Kasumi-1 (cell line): Measurements from ENCODE around the gene NAA16.
"Not testable (repeated sequence)": the region's sequence is repeated elsewhere in the genome, so short reads cannot be mapped to it uniquely, and the experiment has no call there.

ENCODE experiments used
- DNase-seq, 2 experiments: peaks; one replicate each; lab custom pipeline; 2025; lab: John Stamatoyannopoulos, UW

The NAA16 gene

DNA sequence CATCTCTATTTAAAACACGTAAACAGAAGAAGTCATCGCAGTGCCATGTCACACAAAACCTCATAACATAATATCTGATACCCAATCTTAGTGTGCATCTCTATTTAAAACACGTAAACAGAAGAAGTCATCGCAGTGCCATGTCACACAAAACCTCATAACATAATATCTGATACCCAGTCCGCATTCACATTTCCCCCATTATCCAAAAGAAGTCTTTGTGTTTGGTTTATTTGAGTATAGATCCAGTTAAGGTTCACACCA is 45.2 kb downstream of the NAA16 start:
- not testable (repeated sequence) for DNase-seq

DNA sequence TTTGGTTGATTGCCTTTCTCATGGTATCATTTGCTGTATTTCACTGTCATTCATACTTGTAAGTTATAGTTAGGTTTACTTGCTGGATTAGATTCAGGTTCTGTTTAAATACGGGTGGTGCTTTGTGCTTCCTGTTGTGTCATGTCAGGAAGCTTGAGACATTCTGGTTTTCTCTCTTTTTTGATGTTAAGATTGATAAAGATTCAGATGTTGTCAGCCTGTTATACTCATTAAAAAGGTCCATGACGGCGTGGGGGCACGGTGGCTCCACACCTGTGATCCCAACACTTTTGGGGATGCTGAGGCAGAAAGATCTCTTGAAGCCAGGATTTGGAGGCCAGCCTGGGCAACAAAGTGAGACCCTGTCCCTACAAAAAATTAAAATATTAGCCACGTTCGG is 45.7 kb downstream of the NAA16 start:
- peak; percentile 20 to 27 for DNase-seq

DNA sequence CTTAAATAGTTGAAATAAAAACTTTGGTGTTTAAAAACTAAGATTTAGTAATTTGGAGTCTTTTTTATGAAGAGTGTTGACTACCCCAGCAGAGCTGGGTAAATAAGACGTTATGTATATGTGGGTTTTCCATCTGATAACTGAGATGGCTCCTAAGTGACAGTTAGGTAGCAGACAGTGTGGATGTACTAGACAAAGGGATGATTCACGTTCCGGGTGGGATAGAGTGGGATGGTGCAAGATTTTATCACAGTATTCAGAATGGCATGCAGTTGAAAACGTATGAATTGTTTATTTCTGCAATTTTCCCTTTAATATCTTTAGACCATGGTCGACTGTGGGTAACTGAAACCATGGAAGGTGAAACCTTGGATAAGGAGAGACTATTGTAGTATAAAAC is 50.4 kb downstream of the NAA16 start:
- DNase-seq: no peak

DNA sequence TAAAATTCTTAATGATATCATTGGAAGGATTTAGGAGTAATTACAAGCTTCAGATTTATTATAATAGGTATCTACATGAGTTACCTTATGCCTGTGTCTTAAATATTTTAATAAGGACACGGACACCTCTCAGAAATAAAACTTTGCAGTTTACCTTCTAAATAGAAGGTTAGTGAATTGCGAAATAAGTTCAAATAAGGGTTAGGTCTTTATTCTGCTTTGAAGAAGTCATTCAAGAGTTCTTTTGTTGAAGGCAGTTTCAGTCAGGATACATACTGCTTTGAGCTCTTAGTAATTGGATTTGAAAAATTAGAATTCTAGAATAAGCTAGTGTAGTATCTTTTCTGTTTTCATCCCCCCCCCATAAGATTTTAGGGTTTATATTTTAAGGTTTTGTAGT is 53.0 kb downstream of the NAA16 start:
- DNase-seq: no peak

DNA sequence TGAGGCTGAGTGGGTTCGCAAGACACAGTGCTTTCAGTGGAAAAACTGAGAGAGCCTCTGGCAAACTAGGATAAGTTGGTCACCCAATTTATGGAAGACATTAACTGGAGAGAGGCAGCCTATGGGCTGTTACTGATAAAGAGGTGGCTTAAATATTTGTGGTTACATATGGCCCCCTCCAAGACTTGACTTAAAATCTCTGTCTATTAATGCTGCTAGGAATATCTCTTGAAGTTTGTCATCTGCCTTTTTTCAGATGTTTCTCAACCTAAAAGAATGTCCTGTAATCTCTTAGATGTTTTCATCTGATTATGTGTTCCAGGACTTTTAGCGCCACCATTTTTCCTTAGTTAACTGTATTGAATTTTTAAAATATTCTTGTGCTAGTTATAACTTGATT is 54.6 kb downstream of the NAA16 start:
- DNase-seq: no peak

DNA sequence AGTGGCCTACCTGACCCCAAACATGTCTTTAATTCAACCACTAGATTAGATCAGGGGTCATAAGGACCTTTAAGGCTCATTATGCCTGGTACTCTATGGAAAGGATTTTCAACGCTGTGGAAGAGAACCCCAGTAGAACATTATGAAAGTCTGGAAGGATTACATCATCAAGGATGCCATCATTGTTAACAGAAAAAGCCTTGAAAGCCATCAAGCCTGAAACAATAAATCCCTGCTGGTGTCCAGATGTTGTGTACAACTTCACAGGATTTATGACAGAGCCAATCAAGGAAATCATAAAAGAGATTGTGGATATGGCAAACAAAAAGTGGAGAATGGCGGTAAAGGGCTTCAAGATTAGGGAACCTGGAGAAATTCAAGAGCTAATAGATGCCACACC is 59.7 kb downstream of the NAA16 start:
- DNase-seq: no peak

DNA sequence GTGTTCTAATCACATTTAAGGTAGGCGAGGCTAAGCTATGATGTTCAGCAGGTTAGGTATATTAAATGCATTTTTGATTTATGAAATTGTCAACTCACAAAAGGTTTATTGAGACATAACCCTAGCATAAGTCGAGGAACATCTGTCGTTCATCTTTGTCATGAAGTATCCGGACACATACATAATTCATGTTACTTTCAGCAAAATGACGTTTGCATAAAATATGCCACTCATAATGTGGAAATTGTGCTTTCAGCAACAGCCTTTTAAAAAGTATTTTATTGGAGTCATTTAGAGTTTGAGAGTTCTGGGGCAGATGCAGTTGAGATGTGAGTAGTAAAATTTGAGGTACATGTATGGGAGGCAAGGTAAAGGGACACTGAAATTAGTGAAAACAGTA is 66.4 kb downstream of the NAA16 start:
- DNase-seq: no peak

DNA sequence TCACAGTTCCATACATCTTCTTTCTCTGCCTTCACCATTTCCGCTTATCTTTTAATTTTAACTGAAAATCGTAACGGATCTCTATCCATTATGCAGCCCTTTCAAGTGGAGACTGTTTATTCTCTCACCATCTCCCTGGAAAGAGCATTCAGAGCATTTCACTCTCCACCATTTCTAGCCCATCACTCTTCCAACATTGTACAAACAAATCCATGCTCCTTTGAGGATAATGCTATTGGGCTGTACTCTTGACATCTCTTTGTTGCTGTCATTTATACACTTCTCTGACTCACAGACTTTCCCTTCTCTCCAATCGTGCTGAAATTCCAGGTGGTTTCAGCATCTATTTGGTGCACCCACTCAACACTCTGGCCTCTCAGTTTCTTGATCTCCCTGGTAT is 71.4 kb downstream of the NAA16 start:
- no peak for DNase-seq

DNA sequence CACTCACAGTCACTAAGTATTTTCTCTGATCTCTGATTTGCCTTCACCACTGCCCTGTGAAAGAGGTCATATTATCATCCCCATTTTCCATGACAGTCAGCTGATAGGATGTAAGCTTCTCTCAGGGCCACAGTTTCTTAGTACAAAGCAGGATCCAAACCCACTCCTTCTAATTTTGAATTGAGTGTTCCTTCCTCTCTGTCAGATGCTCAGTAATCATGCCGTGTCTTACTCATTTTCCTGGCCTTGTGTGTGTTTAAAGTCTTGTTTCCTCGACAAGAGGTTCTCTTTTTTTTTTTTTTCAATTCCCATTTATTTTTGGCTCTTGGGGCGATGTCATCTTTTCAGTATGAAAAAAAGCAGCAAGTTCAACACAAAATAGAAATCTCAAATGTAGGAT is 72.3 kb downstream of the NAA16 start:
- peak in 1 of 2 experiments; percentile 30 for DNase-seq

DNA sequence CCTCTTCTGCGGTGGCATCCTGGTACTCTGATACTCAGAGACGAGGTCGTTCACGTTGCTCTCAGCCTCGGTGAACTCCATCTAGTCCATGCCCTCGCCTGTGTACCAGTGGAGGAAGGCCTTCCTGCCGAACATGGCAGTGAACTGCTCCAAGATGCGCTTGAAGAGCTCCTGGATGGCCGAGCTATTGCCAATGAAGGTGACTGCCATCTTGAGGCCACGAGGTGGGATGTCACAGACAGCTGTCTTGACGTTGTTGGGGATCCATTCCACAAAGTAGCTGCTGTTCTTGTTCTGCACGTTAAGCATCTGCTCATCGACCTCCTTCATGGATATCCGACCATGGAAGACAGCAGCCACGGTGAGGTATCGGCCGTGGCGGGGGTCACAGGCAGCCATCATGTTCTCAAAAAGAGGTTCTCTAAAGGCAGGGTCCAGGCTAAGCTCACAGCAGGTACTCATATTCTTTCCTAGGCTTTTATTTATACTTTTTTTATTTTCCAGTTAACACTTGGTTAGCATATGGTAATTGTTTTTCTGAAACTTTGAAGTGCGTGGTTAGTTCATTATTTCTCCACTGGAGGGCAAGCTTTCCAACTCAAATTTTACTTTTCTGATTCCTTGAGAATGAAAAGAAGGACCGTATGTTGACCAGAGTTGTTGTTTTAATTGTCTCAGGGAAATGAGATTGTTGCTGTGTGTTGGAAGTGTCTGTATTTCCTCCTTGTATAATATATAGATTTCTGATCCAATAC is 73.9 kb downstream of the NAA16 start:
- DNase-seq: peak; percentile 26 to 45

DNA sequence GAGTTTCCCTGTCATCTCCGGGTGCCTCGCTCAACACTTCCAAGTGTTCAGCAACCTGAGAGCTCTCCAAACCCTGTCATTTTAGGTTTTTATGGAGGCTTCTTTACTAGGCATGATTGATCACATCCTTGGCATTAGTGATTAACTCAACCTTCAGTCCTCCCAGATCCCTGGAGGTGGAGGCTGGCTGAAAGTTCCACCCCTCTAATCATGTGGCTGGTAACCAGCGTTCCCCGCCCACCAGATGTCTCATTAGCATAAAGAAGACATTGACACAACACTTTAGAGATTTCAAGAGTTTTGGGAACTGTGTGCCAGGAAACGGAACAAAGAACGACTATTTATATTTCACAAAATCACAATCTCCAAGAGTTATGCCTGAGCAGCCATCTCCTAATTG is 75.1 kb downstream of the NAA16 start:
- DNase-seq: no peak

DNA sequence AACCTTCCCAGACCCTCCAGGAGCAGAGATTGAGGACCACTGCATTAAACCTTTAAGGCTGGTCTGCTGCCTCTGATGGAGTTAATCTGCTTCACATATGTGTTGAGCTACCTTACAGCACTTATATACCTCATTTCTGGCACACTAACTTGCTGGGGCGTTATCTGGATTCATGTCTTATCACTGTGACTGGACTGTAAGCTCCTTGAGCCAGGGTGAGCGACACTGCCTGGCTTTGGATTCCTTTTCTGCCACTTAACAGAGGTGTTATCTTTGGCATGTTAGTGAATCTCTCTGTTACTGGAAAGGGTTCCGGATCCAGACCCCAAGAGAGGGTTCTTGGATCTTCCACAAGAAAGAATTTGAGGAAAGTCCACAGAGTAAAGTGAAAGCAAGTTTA is 76.5 kb downstream of the NAA16 start:
- DNase-seq: no peak

DNA sequence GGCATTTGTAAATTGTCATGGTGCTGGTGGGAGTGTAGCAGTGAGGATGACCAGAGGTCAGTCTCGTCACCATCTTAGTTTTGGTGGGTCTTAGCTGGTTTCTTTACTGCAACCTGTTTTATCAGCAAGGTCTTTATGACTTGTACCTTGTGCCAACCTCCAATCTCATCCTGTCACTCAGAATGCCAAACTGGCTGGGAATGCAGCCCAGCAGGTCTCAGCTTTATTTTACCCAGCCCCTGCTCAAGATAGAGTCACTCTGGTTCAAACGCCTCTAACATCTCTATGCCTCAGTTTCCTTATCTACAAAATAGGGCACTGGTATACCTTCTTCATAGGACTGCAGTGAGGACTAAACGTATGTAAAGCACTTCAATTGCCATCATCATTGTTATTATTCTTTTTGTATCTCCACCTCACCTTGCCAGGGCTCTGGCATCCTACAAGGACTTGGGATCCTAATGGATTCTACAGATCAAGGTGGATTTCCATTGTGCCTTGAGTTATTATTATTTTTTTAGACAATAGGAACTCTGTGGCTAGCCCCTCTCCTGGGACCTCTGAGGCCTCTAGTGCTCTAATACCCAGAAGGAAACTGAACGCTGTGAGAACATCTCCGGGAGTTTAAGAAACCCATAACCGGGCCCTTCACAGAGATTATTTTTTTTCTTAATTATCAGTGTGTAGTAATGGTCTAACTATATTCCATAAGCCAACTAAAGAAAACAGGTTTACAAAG is 77.2 kb downstream of the NAA16 start:
- no peak for DNase-seq

DNA sequence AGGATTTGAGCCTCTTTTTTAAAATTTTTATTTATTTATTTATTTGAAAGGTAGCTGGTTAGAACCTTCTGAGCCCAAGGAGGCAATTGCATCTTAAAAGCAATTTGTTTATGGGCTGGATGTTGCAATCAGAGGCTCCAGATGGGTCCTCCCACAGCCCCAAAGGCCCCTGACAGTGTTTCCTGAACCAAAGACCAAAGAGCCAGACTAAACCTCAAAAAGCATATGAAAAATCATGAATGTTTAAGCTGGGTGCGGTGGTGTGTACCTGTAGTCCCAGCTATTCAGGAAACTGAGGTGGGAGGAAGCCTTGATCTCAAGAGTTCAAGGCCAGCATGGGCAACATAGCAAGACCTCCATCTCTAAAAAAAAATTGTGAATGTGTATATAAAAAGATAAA is 78.5 kb downstream of the NAA16 start:
- DNase-seq: no peak

DNA sequence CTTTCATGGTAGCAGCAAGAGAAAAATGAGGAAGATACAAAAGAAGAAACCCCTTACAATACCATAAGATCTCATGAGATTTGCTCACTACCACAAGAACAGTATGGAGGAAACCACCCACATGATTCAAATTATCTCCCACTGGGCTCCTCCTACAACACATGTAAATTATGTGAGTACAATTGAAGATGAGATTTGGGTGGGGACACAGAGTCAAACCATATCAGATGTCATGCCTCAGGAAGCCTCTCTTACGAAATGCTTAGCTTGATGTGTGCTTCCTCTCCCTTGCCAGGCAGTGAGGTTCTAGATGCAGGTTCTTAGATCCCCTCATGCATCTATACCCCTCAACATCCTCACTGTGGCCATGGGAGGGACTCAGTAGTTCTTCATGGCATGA is 83.1 kb downstream of the NAA16 start:
- peak in 1 of 2 experiments; percentile 12 for DNase-seq

DNA sequence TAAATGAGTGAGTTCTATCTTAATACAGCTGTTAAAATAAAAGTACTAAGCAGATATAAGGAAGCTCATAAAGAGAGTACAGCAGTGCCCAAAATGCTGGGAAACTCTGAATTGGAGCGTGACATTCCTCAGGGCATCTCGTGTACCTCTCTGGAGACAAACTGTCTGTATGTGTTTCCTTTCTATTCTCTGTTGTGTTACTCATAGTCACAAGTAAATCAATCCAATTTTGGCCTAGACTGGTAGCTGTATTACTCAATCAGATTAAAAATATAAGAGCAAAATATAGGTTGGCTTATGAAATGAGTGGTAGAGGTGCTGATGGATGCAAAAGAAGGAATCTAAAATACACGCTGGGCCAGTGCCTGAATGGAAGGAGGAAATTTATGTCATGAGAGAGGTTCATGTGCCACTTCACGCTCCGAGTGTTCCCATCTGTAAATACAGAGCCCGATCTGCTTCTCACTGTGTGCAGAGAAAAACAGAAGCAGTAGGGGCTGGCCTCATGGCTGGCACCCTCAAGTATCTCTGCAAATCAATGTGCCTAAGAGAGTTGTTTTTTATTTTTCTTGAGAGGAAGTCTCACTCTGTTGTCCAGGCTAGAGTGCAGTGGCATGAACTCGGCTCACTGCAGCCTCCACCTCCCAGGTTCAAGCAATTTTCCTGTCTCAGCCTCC is 87.6 kb downstream of the NAA16 start:
- peak in 1 of 2 experiments; percentile 28 for DNase-seq

DNA sequence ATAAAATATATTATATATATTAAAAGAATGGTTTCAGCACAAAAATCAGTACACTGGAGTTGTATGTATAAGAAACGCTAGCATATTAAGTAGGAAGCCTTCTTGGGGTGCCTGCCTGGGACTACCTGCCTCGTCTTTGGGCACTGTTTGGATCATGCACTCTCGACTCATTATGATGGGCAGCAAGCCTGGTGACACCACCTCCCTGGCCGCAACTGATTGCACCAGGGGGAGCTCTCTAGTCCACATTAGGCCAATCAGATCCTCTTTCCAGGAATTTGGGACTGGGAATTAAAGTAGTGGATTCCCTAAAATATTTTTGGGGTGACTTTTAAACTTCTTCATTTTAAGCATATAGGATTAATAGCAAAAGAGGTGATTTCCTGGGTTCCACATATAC is 90.3 kb downstream of the NAA16 start:
- no peak for DNase-seq

DNA sequence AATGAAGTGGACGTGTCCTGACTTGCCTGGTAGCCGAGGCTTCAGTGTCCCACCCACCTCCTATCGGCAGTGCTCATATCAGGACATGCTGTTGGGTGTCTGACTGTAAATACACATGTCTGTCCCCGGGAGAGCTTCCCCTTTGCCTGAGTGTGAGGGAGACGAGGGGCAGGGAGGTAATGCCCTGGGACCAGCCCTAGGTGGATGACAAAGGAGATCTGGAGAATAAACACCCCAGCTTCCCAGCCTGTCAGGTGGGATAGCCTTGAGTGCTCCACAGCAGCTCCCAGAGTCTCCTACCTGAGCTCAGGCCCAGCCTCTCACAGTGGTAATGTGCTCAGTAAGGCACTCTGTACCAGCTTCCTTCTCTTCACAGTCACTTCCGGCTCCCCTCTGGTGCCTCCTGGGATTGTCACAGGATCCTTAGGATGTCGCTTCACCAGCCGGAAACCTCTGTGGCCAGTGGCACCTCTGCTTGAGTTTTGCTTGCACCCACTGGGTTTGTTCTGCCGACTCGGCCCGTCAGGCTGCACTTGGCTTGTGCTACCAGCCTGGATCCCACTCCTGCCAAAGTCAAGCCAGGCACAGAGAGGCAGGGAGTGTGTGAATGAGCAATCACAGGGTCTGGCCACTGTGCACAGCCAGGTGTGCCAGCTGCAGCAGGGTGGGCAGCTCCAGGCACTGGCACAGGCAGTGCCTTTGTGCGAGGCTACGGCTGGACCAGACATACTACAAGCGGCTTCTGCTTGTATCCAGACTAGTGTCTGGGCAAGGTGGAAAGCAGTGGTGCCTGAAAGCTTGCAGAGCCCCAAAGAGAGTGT is 91.8 kb downstream of the NAA16 start:
- DNase-seq: no peak

DNA sequence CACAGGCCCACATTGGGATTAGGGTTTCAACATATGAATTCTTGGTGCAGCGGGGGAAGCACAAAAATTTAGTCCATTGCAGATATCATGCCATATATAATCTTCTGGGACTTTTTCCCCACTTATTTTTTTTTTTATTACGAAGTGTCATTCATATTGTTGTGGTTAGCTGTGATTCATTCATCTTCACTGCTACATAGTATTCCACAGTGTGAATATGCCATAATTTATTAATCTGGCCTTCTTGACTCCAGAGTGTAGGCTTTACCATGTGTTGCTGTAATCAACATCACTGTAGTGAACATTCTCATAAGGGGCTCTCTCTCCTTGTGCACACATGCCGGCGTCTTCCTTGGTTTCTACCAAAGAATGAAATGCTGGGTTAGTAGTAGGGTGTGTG is 92.9 kb downstream of the NAA16 start:
- no peak for DNase-seq

DNA sequence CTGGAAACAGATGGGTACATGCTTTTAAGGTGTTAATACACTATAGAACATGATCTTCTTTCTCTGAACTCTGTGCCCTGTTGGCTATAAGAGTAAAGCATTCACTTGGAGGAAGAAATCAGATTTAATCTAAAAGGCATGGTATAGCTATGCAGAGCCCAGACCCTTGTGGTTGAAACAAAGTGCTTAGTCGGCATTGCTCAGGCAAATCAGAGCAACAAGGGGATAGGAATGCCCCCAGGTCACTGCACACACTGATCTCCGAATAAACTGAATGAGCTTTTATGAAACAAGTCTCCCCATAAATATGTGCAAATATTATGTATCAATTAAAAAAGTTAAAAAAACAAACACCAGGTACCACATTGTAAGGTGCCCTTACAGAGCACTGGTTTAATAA is 94.3 kb downstream of the NAA16 start:
- DNase-seq: no peak

DNA sequence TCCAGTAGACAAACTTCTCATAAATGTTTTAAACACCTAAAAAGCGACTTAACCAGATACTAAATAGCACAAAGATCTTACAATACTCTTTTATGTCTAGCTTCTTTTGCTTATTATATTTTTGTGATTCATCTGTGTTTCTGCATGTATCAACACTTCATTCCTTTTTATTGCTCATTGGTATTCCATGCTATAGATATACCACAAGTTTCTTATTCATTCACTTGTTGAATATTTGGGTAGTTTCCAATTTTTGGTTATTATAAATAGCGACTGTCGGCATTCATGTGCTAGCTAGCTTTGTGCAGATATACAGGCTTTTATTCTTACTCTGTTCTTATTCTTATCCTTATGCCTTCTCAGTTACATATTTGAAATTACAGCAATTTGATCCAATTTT is 96.3 kb downstream of the NAA16 start:
- no peak for DNase-seq

DNA sequence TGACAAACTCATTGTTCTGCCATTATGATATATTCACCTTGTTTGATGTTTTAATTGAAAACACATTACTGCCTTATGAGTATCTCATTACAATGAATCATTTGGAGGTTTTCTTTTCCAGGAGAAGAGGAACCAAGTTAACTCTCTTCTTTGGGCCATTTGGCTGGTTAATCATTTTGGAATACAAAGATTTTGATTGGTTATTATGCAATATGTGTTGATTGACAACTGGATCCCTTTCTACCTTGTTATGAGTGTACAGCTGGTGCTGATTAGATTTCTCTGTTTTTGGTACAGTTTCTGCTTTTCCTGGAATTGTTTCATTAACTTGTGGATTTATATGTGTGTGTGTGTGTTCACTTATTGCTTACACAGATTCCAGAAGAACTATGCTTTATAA is 97.1 kb downstream of the NAA16 start:
- DNase-seq: no peak

DNA sequence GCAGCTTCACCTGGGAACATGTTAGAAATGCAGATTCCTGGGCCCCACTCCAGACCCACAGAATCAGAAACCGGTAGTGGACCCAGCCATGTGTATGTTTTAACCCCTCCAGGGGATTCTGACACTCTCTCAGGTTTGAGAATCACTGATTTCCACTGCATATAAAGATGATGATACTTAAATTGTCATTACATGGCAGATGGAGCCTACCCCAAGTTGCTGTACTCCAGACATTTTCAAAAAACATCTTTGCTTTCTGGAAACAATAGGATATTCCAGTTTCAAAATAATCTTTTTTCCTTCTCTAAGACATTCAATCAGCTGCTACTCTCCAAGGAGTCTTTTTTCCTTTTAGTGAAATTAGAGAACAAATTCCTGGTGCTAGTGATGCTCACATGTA is 97.7 kb downstream of the NAA16 start:
- no peak for DNase-seq
